T-cell (primary cell): ENCODE results near the gene TXNRD1. TPM values are rescaled to one million over a fixed set of nuclear protein-coding genes. Genes with fewer than 3 reads are reported as not detected.
"Not testable (repeated sequence)": the region's sequence is repeated elsewhere in the genome, so short reads cannot be mapped to it uniquely, and the experiment has no call there.

ENCODE experiments used
- ATAC-seq, 4 experiments: fragments of 200-7000 bp in 3 of 4; fragments of 150-1000 bp in 1 of 4; cut with Tn5 transposase; replicated peaks in 1 of 4; 1 replicate in 3 of 4; 2 replicates in 1 of 4; pipeline ENCODE4 v1.10.0; 2021; ENCODE audit warnings: moderate library complexity in 3 of 4, mild to moderate bottlenecking in 2 of 4, moderate number of reproducible peaks in 1 of 4
- CTCF ChIA-PET, 2 donors: fragments of 300-600 bp; sonication (Branson Sonifier 250); formaldehyde crosslinking; loops; one replicate each; lab custom pipeline; 2022; ENCODE audit warnings: antibody characterized with exemption in 2 of 2; lab: Charles Lee
- POLR2A ChIA-PET, 2 donors: fragments of 300-600 bp; sonication (Branson Sonifier 250); formaldehyde crosslinking; loops; one replicate each; lab custom pipeline; 2022; ENCODE audit warnings: antibody characterized with exemption in 2 of 2; lab: Charles Lee
- DNase-seq, 35 experiments: peaks; one replicate each; pipeline versions ENCODE4 v3.0.0 to v3.0.0-alpha.2; 2013 to 2023
- H3K27ac ChIP-seq: one replicate; pipeline ENCODE4 v1.5.1; 2013; ENCODE audit warnings: low read length
- H3K27me3 ChIP-seq, 2 experiments: replicated peaks in 1 of 2; 1 replicate in 1 of 2; 2 replicates in 1 of 2; pipeline versions ENCODE4 v1.6.1 to v1.7.0; 2013; ENCODE audit warnings: low read length in 1 of 2, mixed read lengths in 1 of 2; ENCODE audit not compliant: control insufficient read depth in 2 of 2, insufficient read depth in 2 of 2; ENCODE audit errors: extremely low read depth in 1 of 2
- H3K36me3 ChIP-seq, 2 donors: 1 replicate in 1 of 2; 2 replicates in 1 of 2; pipeline versions ENCODE4 v1.6.1 to v1.7.0; 2013; ENCODE audit warnings: low read length in 1 of 2; ENCODE audit not compliant: control insufficient read depth in 2 of 2, insufficient read depth in 1 of 2; ENCODE audit errors: extremely low read depth in 1 of 2
- H3K4me1 ChIP-seq, 2 experiments: 1 replicate in 1 of 2; 2 replicates in 1 of 2; pipeline versions ENCODE4 v1.6.1 to v1.7.0; 2013; ENCODE audit warnings: low read length in 2 of 2, mixed read lengths in 1 of 2; ENCODE audit not compliant: insufficient read depth in 2 of 2, control insufficient read depth in 1 of 2; ENCODE audit errors: extremely low read depth in 1 of 2
- H3K4me3 ChIP-seq, 2 donors: 1 replicate in 1 of 2; 2 replicates in 1 of 2; pipeline versions ENCODE4 v1.5.1 to v1.7.0; 2013; ENCODE audit warnings: mild to moderate bottlenecking in 2 of 2, low read length in 1 of 2, moderate library complexity in 1 of 2; ENCODE audit not compliant: control insufficient read depth in 1 of 2; ENCODE audit errors: extremely low read depth in 1 of 2
- H3K9me3 ChIP-seq: 2 replicates; pipeline ENCODE4 v1.7.0; 2013
- H3K27ac Mint-ChIP-seq, 2 donors: one replicate each; pipeline ENCODE4 v1.8.0; 2020 to 2021; ENCODE audit warnings: mild to moderate bottlenecking in 2 of 2, mixed read lengths in 2 of 2
- H3K27me3 Mint-ChIP-seq, 2 donors: one replicate each; pipeline ENCODE4 v1.8.0; 2021 to 2022; ENCODE audit warnings: mixed read lengths in 2 of 2
- H3K36me3 Mint-ChIP-seq: one replicate; pipeline ENCODE4 v1.8.0; 2021; ENCODE audit warnings: mixed read lengths
- H3K4me1 Mint-ChIP-seq, 3 donors: one replicate each; pipeline ENCODE4 v1.8.0; 2020 to 2022; ENCODE audit warnings: mixed read lengths in 3 of 3, mild to moderate bottlenecking in 1 of 3
- H3K4me3 Mint-ChIP-seq, 3 donors: one replicate each; pipeline ENCODE4 v1.8.0; 2020 to 2022; ENCODE audit warnings: mild to moderate bottlenecking in 3 of 3, mixed read lengths in 3 of 3, moderate library complexity in 3 of 3
- H3K9me3 Mint-ChIP-seq, 3 donors: one replicate each; pipeline ENCODE4 v1.8.0; 2020 to 2022; ENCODE audit warnings: mixed read lengths in 3 of 3
- WGBS: methylation state at CpG from one replicate; pipeline ENCODE4 v1.1.5; 2013; ENCODE audit warnings: missing lambda C conversion rate; ENCODE audit not compliant: insufficient coverage; 5-methylcytosine and 5-hydroxymethylcytosine counted together
- total RNA-seq, 35 experiments: library from RNA in 6 of 35; stranded (reverse) in 6 of 35; fragments of 120-200 nt in 1 of 35; gene quantifications; one replicate each; pipeline versions ENCODE4 v1.2.1 to v1.2.4 and lab custom pipeline; 2013 to 2026

TXNRD1 gene
- total RNA-seq, 5 donors from 2014 or later (not counting 1 experiment from before 2014, with no cell fraction given): 33.1 to 91.7 (median 68.9) TPM

DNA sequence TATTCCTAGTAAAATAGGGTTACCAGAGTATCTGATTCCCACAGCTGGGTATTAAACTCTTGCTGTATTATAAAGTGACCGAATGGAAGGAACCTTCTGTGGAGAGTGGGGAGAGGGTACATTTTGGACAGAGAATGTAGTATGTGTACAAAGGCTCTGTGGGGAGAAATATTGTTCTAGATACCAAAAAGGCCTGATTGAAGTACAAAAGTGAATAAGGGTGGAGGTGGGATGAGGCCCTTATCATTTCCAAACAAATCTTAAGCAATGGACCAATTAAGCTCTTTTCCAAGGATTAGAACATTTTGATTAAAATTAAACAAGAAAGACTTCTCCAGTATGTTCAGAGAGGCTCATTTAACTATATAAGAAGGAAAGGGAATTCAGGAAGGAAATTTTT lies 108.3 kb downstream of the TXNRD1 start:
- H3K4me1 ChIP-seq: no peaks in the 10 kb centered on the region
- DNase-seq (no peak), ATAC-seq (no peak)
- Mint-ChIP-seq H3K27me3 (no peaks in the 10 kb centered on the region), H3K4me3 (no peak overlapping the region), H3K9me3 (no peaks in the 10 kb centered on the region), H3K4me1 (no peaks in the 10 kb centered on the region), H3K27ac (no peak overlapping the region), H3K36me3 (peaks cover 51% of the 10 kb centered on the region)
- 100% methylated on average over 1 of the region's 1 CpG for WGBS
- POLR2A ChIA-PET: interaction anchor here (0.7 to 1.0 kb wide), 2 partner anchors 11 to 15 kb away, joined by 4 read pairs; no protein-coding TSS in a partner anchor
- CTCF ChIA-PET: interaction anchor here in 1 of 2 donors (0.7 kb wide), 1 partner anchor 730 kb away, joined by 6 read pairs; no protein-coding TSS in a partner anchor
- H3K27me3 ChIP-seq: no peaks in the 10 kb centered on the region
- no peak overlapping the region for H3K4me3 ChIP-seq
- peaks cover 12 to 59% of the 10 kb centered on the region in 2 donors for H3K36me3 ChIP-seq
- no peaks in the 10 kb centered on the region for H3K9me3 ChIP-seq
- no peak overlapping the region for H3K27ac ChIP-seq

GRCh38 chr12:104328278-104328677 lies 112.7 kb downstream of the TXNRD1 start:
- H3K27ac ChIP-seq, POLR2A ChIA-PET, CTCF ChIA-PET, H3K9me3 Mint-ChIP-seq, H3K27me3 Mint-ChIP-seq, H3K9me3 ChIP-seq, H3K27me3 ChIP-seq, H3K4me1 ChIP-seq, ATAC-seq, H3K27ac Mint-ChIP-seq, DNase-seq, H3K4me3 Mint-ChIP-seq, H3K4me1 Mint-ChIP-seq, H3K4me3 ChIP-seq: not testable (repeated sequence)
- WGBS: 95% methylated on average over 6 of the region's 6 CpGs
- peaks cover 12 to 37% of the 10 kb centered on the region in 2 donors for H3K36me3 ChIP-seq
- H3K36me3 Mint-ChIP-seq: peaks cover 42% of the 10 kb centered on the region

DNA sequence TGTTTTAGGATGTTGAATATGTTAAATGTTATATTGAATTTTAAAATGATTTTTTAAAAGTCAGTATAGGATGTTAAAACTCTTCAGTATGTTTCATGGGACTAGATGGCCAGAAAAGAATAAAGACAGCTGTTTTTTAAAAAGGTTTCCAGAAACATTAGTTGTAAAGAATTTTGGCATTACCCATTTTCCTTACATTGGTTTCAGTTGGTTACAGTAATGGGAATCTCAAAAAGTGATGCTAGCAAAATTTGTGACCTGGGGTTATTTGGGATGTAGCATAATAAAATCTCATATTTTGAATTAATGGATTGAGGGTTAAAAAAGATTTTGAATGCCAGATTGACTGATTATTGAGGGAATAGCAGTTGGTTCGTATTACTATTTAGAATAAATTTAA lies 113.2 kb downstream of the TXNRD1 start:
- Mint-ChIP-seq H3K4me1 (no peaks in the 10 kb centered on the region), H3K27ac (no peak overlapping the region), H3K36me3 (peaks cover 44% of the 10 kb centered on the region), H3K4me3 (no peak overlapping the region), H3K9me3 (no peaks in the 10 kb centered on the region), H3K27me3 (no peaks in the 10 kb centered on the region)
- Histone ChIP-seq H3K4me3 (no peak overlapping the region), H3K9me3 (no peaks in the 10 kb centered on the region), H3K27me3 (no peaks in the 10 kb centered on the region), H3K27ac (no peak overlapping the region), H3K4me1 (no peaks in the 10 kb centered on the region), H3K36me3 (peaks cover 12 to 37% of the 10 kb centered on the region in 2 donors)
- ATAC-seq: no peak
- POLR2A ChIA-PET: no interaction called here
- CTCF ChIA-PET: no interaction called here
- no peak for DNase-seq
- WGBS: no CpG with 5 or more reads among the region's 1 CpG

DNA sequence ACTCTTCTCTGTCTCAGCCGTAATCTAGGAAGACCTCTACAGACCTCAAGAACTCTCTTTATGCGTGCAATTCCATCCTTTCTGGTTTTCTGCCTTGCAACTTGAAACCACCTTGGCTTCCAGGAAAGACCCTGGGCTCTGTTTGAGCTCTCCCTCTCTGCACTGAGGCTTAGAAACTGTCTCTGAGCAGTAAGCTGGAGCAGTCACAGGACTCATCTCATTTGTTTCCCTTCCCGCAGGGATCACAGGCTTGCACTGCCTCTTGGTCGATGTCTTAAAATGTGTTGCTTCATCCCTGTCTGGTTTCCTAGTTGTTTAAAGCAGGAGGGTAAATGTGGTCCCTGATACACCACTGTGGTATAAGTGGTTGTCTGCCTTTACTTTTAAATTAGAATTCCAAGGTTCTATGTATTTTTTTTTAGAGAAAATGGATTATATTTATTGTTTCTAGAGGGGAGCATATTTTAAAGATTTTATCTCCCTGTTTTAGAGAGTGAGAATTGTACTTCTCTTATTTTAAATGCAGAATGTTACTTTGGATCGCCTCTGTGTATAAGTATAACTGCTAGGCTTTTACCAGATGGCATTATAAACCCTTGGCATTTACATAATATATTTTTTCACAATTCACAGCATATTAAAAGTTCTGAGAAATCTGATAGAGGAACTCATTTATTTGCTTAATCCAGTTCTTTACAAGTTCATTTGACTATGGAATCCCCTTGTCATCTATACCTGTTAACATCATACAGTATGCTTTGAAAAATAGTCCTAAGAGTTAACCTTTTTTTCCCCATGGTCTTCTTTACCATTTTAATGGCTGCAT lies 114.3 kb downstream of the TXNRD1 start:
- peaks cover 45% of the 10 kb centered on the region for H3K36me3 Mint-ChIP-seq
- POLR2A ChIA-PET: no interaction called here
- H3K9me3 Mint-ChIP-seq: no peaks in the 10 kb centered on the region
- no peaks in the 10 kb centered on the region for H3K4me1 ChIP-seq
- no peaks in the 10 kb centered on the region for H3K4me1 Mint-ChIP-seq
- CTCF ChIA-PET: no interaction called here
- peaks cover 13 to 43% of the 10 kb centered on the region in 2 donors for H3K36me3 ChIP-seq
- no peak overlapping the region for H3K27ac ChIP-seq
- H3K9me3 ChIP-seq: no peaks in the 10 kb centered on the region
- no peak for DNase-seq
- WGBS: 97% methylated on average over 3 of the region's 5 CpGs
- no peaks in the 10 kb centered on the region for H3K27me3 Mint-ChIP-seq
- no peak overlapping the region for H3K27ac Mint-ChIP-seq
- no peaks in the 10 kb centered on the region for H3K27me3 ChIP-seq
- no peak for ATAC-seq
- no peak overlapping the region for H3K4me3 Mint-ChIP-seq
- H3K4me3 ChIP-seq: no peak overlapping the region

- H3K4me3 Mint-ChIP-seq: no peak overlapping the region
- CTCF ChIA-PET: no interaction called here
Measured at GRCh38 chr12:104331376-104331775, 115.8 kb downstream of the TXNRD1 start.

DNA sequence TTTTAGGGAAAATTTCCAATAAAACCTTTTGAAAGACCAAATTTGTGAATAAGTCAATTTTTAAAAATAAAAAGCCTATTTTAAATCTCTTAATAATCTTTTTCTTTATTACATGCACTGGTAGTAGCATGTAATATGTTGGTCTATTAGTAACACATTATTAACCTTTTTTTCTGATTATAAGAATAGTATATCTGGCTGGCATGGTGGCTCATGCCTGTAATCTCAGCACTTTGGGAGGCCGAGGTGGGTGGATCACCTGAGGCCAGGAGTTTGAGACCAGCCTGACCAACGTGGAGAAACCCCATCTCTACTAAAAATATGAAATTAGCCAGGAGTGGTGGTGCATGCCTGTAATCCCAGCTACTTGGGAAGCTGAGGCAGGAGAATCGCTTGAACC lies 116.7 kb downstream of the TXNRD1 start:
- H3K4me1 Mint-ChIP-seq, H3K27me3 ChIP-seq, H3K9me3 Mint-ChIP-seq, CTCF ChIA-PET, H3K27ac Mint-ChIP-seq, H3K9me3 ChIP-seq, DNase-seq, ATAC-seq, H3K4me3 ChIP-seq, H3K27ac ChIP-seq, H3K4me1 ChIP-seq, H3K27me3 Mint-ChIP-seq, H3K4me3 Mint-ChIP-seq: not testable (repeated sequence)
- no CpG with 5 or more reads among the region's 3 CpGs for WGBS
- H3K36me3 ChIP-seq: peaks cover 7 to 34% of the 10 kb centered on the region in 2 donors
- peaks cover 36% of the 10 kb centered on the region for H3K36me3 Mint-ChIP-seq
- POLR2A ChIA-PET: interaction anchor here in 1 of 2 donors (0.6 kb wide), 1 partner anchor 24 kb away, joined by 4 read pairs; no protein-coding TSS in a partner anchor

More at GRCh38 chr12:104331376-104331775, 115.8 kb downstream of the TXNRD1 start:
- POLR2A ChIA-PET: no interaction called here
- Histone ChIP-seq H3K4me3 (no peak overlapping the region), H3K4me1 (no peaks in the 10 kb centered on the region), H3K27ac (no peak overlapping the region), H3K9me3 (no peaks in the 10 kb centered on the region), H3K27me3 (no peaks in the 10 kb centered on the region), H3K36me3 (peaks cover 16 to 35% of the 10 kb centered on the region in 2 donors)
- WGBS: no CpG with 5 or more reads among the region's 2 CpGs
- Mint-ChIP-seq H3K9me3 (no peaks in the 10 kb centered on the region), H3K36me3 (peaks cover 40% of the 10 kb centered on the region), H3K27ac (no peak overlapping the region), H3K4me1 (no peaks in the 10 kb centered on the region), H3K27me3 (no peaks in the 10 kb centered on the region)
- DNase-seq (no peak), ATAC-seq (no peak)
